ENCODE measurements around the gene CEL.
"Not testable (repeated sequence)": the region's sequence is repeated elsewhere in the genome, so short reads cannot be mapped to it uniquely, and the experiment has no call there.

Gene CEL

DNA sequence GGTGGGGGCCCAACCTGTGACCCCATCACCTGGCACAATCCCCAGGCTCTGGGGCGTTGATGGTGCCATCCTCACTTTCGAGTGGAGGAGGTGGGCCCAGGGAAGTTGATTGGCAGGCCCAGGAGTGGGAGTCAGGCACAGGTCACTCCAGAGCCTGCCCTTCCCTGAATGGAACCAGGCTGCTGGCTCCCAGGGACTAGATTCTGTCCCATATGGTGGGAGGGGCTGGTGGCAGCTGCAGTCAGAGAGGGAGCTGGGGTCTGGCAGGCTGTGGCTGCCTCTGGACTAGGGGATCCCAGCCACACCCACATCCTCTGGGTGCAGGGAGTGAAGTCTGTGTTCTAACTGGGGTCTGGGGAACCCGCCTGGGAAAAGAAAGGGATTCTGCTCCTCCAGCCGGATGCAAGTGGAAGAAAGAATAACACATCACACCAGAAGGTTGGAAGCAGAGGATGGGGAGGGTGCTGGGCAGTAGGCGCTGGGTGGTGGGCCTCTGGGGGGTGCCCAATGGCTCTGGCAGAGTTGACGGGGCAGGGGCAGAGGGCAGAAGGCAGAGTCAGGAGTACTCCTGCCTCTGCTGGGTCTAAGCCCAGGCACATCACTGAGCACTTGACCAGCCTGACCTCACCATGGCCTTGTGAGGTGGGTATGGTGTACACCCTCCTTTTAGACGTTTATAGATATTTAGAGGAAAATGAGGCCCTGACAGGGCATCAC lies 25.8 kb downstream of the CEL start:
- no peak for DNase-seq

DNA sequence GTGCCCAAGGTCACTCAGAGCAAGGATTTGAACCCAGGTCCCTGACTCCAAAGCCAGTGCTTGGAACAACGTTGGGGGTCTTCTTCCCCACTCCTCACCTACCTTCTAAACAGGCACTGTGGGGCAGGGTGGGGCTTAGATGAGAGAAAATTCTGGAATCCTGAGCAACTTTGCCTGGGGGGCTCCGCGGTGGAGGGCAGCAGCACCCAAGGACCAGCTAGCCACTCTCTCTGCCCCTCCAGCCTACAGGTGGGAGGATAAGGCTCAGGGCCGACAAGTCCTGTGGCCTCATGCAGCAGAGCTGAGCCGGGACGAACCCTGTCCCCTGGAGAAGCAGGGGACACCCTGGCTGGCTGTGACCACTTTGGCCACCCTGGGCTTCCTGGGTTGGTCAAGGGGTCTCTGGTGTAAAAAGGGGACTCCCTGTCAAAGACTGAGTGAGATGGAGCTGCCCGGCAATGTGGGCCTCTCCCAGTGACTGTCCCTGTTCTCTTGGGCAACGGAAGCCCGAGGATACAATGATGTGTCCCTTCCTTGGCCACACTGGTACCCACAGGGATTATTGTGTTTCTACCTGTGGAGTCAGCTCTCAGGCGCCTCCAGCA lies 26.5 kb downstream of the CEL start:
- DNase-seq, result no peak

DNA sequence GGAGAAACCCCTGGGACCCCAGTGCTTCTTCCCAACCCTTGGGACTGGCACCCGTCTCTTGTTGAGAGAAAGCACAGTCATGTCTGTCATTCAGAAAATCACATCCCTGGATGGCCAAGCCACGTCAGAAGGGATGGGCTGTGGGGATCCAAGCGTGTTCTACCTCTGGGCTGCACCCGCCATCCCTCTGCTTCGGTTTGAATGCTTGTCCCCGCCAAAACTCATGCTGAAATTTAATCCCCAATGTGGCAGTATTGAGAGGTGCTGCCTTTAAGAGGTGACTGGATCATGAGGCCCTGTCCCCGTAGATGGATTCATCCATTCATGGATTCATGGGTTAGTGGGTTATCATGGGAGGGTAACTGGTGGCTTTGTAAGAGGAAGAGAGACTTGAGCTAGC lies 27.0 kb downstream of the CEL start:
- DNase-seq, result no peak

DNA sequence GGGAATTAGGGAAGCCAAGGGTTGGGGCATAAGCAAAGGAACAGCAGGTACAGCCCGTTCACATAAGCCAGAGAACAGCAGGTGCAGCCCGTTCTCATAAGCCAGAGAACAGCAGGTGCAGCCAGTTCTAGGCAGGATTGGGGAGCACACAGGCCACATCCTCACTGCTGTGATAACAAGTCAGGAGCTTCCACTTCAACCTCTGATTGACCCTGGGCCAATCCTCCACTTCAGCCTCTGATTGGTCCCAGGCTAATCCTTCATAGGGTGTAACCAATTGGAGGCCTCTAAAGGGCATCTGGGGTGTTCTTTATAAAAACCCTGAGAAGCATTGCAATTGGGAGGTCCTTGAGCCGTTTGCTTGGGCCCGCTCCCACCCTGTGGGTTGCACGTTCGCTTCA lies 27.5 kb downstream of the CEL start:
- DNase-seq, result no peak

DNA sequence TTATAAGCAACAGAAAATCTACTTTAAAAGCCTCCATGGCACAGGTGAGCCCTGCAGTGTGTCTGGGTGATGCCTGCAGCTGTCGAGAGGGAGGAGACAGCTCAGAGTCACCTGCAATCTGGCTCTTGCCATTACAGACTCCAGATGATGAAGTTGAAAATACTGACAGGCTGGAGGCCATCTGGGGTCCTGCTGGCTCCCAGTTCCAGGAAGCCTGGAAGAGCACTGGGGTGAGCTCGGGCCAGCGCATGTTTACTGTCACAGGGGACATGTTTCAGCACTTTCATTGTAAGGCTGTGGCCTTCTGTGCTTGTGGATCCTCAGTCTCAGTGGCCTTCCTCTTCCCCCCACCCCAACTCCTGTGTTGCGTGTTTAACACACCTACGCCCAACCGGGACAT lies 28.4 kb downstream of the CEL start:
- no peak for DNase-seq

DNA sequence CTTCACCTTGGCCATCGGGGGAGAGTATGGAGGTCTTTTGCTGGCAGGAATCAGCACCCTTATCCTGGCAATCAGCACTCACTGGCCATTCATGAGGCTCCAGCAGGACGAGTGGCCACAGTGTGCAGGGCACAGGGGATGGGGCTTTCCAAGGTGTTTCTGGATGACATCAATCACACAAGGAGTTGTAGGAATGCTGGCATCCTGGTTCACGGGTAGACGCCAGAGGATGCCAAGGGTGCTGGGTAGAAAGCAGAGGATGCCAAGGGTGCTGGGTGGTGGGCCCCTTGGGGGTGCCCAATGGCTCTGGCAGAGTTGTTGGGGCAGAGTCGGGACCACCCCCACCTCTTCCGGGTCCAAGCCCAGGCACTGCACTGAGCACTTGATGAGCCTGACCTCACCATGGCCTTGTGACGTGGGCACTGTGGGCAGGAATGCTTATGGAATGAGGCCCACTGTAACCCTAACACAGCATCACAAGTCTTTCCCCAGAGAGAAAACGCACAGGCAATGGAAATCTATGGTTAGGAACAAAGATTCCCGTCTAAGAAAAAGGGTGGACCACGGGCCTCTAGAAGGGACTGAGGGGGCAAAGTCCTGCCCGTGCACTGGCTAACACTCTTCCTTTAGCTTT lies 29.1 kb downstream of the CEL start:
- DNase-seq, result no peak

DNA sequence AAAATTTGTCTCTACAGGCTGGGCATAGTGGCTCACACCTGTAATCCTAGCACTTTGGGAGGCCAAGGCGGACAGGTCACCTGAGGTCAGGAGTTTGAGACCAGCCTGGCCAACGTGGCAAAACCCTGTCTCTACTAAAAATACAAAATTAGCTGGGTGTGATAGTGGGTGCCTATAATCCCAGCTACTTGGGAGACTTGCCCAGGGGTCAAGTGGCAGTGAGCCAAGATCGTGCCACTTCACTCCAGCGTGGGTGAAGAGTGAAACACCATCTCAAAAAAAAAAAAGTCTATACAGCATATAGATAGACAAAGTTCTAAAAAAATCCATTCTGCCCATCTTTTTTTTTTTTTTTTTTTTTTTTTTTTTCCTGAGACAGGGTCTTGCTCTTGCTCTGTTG lies 32.6 kb downstream of the CEL start:
- DNase-seq, result not testable (repeated sequence)

DNA sequence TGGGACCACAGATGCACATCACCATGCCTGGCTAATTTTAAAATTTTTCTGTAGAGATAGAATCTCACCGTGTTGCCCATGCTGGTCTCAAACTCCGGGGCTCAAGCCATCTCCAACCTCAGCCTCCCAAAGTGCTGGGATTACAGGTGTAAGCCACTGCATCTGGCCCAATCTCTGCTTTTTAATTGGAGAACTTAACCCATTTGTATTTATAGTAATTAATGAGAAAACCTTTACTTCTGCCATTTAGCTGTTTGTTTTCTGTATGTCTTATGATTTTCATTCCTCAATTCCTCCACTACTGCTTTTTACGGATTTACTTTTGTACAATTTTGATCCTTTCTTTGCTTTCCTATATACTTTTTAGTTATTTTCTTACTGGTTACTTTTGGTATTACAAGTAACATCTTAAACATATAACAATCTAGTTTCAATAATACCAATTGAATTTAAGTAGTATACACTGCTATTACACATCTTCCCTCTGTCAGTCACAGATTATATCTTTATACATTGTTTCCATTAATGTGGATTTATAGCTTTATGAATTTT lies 33.1 kb downstream of the CEL start:
- DNase-seq, result no peak

DNA sequence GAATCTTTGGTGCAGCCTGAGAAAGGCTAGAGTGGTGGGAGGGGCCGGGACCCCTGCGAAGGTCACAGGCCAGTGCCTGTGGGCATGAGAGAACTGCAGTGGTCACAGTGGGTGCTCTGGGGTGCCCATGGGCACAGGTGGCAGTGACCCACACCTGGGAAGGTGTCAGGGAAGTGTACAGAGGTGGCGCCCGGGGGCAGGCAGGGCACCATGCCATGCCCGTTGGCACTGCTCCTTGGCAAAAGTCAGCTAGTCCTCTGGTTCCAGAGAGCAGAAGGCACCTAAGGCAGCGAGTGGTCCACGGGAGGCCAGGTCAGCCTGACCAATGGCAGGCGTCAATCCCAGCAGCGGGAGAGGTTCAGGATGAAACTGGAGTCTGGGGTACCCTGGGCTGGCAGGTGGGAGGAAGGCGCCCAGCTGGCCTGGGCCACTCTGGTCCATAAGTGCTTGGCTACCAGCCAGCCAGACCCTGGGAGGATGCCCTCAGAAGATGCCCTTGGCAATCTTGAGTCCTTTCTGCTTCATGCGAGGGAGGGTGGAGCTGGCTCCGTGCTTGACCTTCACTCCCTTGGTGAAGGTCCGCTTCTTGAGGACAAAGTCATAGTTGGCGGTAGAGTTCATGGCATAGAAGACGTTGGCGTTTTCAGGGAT lies 36.4 kb downstream of the CEL start:
- no peak for DNase-seq

DNA sequence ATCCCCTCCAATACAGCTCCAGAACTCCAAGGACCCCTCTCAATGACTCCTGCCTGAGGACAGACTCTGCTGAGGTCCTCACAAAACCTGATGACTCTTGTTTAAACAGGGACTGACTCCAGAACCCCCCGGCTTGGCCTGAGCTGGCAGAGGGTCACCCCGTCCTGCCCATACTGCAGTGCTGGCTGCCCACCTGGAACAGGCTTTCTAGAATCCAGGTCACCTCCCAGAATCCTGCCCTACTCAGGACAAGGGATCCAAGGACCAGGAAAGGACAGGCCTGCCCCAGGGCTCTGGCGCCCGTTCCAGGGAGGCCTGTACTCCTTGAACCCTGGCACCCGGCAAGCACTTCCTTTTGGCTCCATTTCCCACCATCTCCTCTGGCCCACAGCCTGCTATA lies 37.1 kb downstream of the CEL start:
- DNase-seq, result no peak

DNA sequence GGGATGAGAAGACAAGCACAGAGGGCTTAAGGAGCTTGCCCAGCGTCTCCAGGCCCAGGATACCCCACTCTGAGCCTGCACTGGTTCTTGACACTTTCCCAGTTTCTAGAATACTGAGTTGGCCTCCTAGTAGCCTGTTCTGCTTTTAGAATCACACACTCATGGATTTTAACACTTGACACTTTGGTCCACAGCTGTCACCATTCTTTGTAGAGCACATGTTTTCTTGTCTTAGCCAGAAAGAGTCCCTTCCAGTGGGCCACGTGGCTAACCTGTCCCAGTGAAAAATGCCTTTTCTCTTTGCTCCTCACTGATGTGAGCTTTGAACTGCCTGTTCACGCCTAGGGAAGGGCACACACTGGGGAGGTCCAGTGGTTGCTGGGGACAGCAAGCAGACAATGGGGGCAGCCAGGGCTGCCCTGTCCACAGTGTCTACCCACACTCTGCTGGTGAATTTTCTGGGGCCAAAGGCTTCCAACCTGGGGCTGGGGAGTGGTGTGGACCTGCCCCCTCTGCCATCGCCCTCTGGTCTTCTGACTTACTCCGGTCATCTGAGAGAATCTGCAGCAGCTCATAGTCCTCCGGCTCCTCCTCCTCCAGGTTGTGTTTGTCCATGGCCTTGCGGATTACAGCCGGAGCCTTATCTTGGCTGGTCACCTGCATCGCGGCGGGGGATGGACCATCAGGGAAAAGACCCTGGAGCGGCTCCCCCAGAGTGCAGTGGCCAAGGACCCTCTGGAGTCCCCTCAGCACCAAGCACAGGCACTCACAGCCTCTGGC lies 38.1 kb downstream of the CEL start:
- DNase-seq, result no peak

DNA sequence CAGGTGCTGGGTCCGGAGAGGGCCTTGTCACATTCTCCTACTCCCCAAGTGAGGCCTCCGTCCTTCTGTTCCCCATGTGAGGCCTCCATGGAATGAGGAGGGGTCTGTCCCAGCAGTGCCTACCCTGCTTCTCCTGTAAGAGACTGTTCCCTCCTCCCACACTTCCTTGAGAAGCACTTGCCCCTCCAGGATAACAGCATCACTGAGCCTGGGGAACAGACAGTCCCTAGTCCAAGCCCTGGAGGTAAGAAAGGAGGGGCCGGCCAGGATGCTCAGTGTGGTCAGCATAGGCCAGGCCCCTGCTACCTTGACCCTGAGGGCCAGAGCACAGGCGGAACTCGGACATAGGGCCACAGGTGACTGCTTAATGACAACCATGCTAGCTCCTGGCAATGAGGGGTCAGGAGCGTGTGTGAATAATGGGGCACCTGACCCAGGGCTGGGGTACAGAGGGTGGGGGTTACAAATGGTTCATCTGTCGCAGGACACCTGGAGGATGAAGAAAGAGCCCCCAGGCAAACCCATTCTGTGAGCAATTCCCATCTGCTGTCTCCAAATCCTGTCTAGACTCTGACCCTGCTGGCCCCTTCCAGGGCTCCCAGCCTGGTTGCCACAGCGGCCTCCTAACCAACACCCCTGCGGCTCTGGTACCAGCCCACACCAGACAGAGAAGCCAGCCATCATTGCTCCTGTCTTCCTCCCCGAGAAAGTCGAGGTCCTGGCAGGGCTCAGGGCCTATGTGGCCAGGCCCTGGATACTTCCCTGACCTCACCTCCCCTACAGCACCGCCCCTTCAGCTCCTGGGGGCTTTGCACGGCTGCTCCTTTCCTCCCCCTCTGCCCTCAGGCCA lies 39.0 kb downstream of the CEL start:
- DNase-seq, result no peak

DNA sequence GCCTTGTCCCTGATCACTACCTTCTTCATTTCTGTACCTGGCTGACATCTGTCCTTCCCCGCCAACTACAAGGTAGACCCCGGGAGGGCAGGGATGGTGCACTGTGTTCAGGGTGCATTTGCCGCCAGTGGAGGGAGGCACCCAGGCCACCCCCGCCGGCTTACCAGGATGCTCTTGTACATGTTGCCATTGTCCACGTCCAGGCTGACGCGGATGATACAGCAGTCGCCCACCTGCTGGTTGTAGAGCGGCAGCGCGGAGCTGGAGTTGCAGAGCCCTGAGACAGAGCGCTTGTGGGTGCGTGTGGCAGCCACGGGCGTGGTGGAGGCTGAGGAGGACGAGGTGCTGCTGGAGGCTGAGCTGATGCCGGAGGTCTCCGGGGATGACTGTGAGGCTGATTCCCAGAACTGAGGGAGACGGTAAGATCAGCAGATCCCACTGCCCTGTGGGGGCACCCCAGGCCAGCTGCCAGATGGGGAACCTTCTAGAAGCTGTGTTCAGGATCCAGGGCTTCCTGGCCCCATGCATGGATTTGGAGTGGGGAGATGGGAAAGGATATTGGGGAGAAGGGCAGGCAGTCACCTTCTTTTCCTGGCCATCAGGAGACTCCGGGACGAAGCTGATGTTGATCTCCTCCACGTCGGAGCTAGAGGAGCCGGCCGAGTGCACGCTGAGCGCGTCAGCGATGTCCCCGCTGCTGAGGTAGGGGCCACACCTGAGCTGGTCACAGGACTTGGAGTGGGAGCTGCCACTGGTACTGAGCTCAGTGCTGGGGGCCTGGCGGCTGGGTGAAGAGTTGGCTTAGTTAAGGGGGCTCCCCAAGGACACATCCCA lies 39.8 kb downstream of the CEL start:
- no peak for DNase-seq

DNA sequence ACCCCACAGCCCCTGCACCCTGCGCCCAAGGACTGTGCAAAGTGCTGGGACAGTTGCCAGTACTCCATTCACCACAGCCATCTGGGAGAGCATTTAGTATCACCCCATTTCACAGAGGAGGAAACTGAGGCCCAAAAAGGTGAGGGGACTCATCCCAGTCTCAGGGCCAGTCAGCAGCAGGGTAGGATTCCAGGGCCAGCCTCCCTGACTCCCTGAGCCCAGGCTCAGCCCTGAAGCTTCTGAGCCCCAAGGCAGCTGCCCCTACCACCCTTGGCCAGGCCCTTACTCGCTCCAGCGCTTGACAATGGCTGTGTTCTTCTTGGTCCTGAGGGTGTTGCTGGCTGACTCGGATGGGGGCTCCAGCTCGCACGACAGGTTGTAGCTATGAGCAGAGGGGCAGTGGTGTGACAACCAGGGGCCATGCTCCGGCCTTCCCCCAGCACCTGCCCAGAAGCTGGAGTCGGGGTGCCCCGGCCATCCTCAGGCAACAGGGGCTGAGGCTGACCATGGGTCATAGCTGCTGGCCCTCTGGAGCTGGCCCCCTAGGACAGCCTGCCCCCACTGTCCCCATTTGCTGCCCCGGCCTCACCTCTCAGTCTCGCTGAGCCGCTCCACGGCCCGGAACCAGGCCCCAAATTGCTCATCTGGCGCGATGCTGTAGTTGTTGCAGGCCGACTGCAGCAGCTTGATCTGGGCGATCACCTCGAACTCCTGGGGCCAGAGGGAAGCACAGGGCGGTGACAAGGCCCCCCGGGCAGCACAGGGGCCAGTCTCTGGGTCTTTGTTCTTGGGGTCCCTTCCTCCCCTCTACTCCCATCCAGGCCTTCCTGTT lies 40.6 kb downstream of the CEL start:
- no peak for DNase-seq

DNA sequence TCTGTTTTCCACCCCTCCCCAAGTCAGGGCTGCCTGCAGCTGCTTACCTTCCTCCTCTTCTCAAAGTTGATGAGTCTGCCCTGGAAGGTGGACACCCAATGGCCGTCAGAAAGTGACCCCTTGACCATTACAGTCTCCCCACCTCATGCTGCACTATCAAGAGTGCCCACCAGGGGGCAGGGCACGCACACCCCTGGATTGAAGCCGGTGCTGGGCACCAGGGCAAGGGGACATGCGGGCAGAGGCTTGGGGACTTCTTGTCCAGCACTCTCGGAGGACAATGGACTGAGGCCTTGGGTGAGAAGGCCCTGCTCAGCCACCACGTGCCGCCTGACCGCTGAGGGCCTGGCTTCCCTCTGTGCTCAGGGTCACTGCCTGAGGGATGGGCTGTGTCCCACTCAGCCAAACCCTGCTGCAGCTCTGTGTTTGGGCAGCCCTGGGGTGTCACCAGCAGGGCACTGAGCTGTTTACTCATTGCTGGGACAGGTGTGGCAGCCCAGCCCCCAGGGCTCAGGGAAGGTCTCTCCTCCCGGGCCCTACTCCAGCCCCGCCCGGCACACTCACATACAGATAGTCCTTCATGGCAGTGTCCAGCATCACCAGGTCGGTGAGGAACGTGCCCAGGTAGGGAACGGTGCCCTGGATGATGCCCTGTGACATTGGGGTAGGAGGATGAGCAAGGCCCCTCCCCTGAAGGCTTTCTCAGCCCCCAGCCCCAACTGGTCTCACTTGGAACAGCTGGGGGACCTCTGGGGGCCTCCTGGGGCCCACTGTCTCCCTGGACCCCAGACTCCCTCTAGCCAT lies 41.6 kb downstream of the CEL start:
- DNase-seq, result peak; percentile 46

DNA sequence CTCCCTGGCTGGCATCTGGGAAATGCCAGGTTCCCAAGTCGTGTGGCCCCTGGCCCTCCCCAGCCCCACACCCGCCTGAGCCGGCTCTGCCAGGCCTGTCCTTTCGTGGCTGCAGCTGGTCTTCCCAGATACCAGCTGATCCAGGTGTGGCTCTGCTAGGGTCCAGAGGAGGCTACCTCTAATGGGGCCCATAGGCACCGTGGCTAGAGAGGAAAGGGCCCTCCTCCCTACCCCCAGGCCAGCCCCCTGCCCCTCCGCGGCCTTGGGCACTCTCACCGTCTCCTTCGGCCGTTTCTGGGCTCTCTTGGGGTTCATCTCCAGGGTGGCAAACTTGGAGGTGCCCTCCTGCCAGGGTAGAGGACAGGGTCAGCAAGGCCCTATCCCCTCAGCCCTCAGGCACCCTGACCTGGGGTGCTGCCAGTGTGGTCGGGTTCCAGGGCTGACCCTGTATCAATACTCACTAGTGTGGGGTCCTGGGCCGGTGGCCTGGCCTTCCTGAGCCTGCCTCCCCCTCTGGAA lies 42.3 kb downstream of the CEL start:
- DNase-seq, result no peak

DNA sequence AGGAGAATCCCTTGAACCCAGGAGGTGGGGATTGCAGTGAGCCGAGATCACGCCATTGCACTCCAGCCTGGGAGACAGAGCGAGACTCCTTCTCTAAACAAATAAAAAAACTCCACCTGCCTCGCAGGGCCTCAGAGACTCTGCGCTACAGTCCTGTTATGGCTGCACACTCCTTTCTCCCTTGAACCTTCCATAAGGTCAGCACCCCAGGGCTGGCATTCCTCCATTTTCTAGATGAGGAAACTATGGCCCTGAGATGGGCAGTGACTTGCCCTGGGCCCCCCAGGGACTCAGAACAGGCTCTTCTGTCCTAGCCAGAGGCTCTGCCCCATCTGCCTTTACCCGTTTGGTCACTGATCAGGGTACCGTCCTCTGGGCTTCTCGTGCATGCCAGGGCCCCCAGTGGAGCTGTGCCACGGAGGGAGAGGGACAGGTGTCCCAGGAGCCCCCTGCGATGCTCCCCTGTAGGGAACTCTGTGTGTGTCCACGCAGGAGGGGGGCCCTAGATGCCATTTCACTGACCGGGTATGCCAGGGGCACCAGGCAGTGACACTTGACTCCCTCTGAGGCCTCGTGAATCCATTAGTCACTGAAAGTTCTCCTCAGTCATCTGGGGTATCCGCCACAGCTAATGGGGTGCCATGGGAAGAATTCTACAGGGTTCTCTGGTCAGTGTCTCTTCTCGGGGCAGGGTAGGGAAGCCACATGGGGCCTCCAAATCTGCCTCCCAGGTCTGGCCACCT lies 43.1 kb downstream of the CEL start:
- no peak for DNase-seq

DNA sequence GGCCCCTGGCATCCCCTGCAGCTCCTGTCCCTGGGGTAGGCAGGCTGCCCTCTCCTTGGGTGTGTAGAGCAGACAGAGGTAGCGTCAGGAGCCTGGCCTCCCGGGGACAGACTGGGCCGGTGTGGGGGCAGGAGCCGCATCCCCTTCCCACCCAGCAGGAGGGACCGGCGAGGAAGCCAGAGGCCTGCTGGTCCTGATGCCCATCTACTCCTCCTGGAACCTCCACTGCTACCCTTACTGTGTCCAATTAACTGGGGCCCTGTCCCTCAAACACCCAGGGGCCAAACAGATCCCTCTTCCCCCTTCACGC lies 43.6 kb downstream of the CEL start:
- no peak for DNase-seq
